Mononuclear cell (primary cell): ENCODE results near the gene SLC19A1. TPM values are rescaled to one million over a fixed set of nuclear protein-coding genes. Genes with fewer than 3 reads are reported as not detected.

Experiments
- H3K27me3 ChIP-seq: 2 replicates; pipeline ENCODE4 v1.6.0; 2011; ENCODE audit warnings: low read length, control low read depth; ENCODE audit not compliant: insufficient read depth
- H3K4me1 ChIP-seq: 2 replicates; pipeline ENCODE4 v1.5.1; 2011; ENCODE audit warnings: mild to moderate bottlenecking, low read length, control low read depth; ENCODE audit not compliant: insufficient read depth
- H3K4me3 ChIP-seq: 2 replicates; pipeline ENCODE4 v1.5.1; 2011; ENCODE audit warnings: mild to moderate bottlenecking, low read length, moderate library complexity
- H3K9me3 ChIP-seq: 2 replicates; pipeline ENCODE4 v1.5.1; 2011; ENCODE audit warnings: low read depth, mild to moderate bottlenecking, control low read depth, low read length
- total RNA-seq: library from RNA; depleted of rRNA; stranded (reverse); fragments of >200 nt; gene quantifications from one replicate; pipeline ENCODE4 v1.2.3, GENCODE V29; 2012

The SLC19A1 gene
- total RNA-seq, 1 donor: 10.6 TPM

GRCh38 chr21:45459171-45460010 is 82.8 kb downstream of the SLC19A1 start:
- Histone ChIP-seq H3K4me3 (no peak overlapping the region), H3K27me3 (no peaks in the 10 kb centered on the region), H3K4me1 (no peaks in the 10 kb centered on the region), H3K9me3 (no peaks in the 10 kb centered on the region)

GRCh38 chr21:45458281-45459170 is 83.7 kb downstream of the SLC19A1 start:
- Histone ChIP-seq H3K4me1 (no peaks in the 10 kb centered on the region), H3K4me3 (no peak overlapping the region), H3K27me3 (no peaks in the 10 kb centered on the region), H3K9me3 (no peaks in the 10 kb centered on the region)

GRCh38 chr21:45457832-45458172 is 84.4 kb downstream of the SLC19A1 start:
- no peaks in the 10 kb centered on the region for H3K27me3 ChIP-seq
- no peaks in the 10 kb centered on the region for H3K9me3 ChIP-seq
- no peak overlapping the region for H3K4me3 ChIP-seq
- H3K4me1 ChIP-seq: no peaks in the 10 kb centered on the region

GRCh38 chr21:45457161-45457831 is 84.9 kb downstream of the SLC19A1 start:
- no peaks in the 10 kb centered on the region for H3K4me1 ChIP-seq
- no peak overlapping the region for H3K4me3 ChIP-seq
- H3K27me3 ChIP-seq: no peaks in the 10 kb centered on the region
- H3K9me3 ChIP-seq: no peaks in the 10 kb centered on the region

GRCh38 chr21:45456584-45457160 is 85.6 kb downstream of the SLC19A1 start:
- Histone ChIP-seq H3K4me3 (no peak overlapping the region), H3K4me1 (no peaks in the 10 kb centered on the region), H3K27me3 (no peaks in the 10 kb centered on the region), H3K9me3 (no peaks in the 10 kb centered on the region)

- no peak overlapping the region for H3K4me3 ChIP-seq
- H3K4me1 ChIP-seq: no peaks in the 10 kb centered on the region
- no peaks in the 10 kb centered on the region for H3K27me3 ChIP-seq
- no peaks in the 10 kb centered on the region for H3K9me3 ChIP-seq
Measured at GRCh38 chr21:45455674-45456583, 86.3 kb downstream of the SLC19A1 start.

- Histone ChIP-seq H3K9me3 (no peaks in the 10 kb centered on the region), H3K27me3 (no peaks in the 10 kb centered on the region), H3K4me1 (no peaks in the 10 kb centered on the region), H3K4me3 (no peak overlapping the region)
Measured at GRCh38 chr21:45454926-45455673, 87.1 kb downstream of the SLC19A1 start.

GRCh38 chr21:45454060-45454925 is 87.9 kb downstream of the SLC19A1 start:
- Histone ChIP-seq H3K9me3 (no peaks in the 10 kb centered on the region), H3K27me3 (no peaks in the 10 kb centered on the region), H3K4me1 (no peaks in the 10 kb centered on the region), H3K4me3 (no peak overlapping the region)

- no peaks in the 10 kb centered on the region for H3K27me3 ChIP-seq
- H3K4me1 ChIP-seq: no peaks in the 10 kb centered on the region
- H3K9me3 ChIP-seq: no peaks in the 10 kb centered on the region
- H3K4me3 ChIP-seq: no peak overlapping the region
Measured at GRCh38 chr21:45453308-45453950, 88.8 kb downstream of the SLC19A1 start.

GRCh38 chr21:45452696-45453307 is 89.4 kb downstream of the SLC19A1 start:
- no peaks in the 10 kb centered on the region for H3K27me3 ChIP-seq
- H3K4me3 ChIP-seq: no peak overlapping the region
- no peaks in the 10 kb centered on the region for H3K9me3 ChIP-seq
- H3K4me1 ChIP-seq: no peaks in the 10 kb centered on the region

GRCh38 chr21:45451771-45452182 is 90.5 kb downstream of the SLC19A1 start:
- H3K4me1 ChIP-seq: no peaks in the 10 kb centered on the region
- no peak overlapping the region for H3K4me3 ChIP-seq
- no peaks in the 10 kb centered on the region for H3K9me3 ChIP-seq
- H3K27me3 ChIP-seq: no peaks in the 10 kb centered on the region

GRCh38 chr21:45451091-45451740 is 91.0 kb downstream of the SLC19A1 start:
- peaks cover 4% of the 10 kb centered on the region for H3K9me3 ChIP-seq

More at GRCh38 chr21:45451091-45451740, 91.0 kb downstream of the SLC19A1 start:
- H3K4me1 ChIP-seq: no peaks in the 10 kb centered on the region
- H3K27me3 ChIP-seq: no peaks in the 10 kb centered on the region
- H3K4me3 ChIP-seq: no peak overlapping the region
